ENCODE measurements around the gene RNF227. TPM values are rescaled to one million over a fixed set of nuclear protein-coding genes. Genes with fewer than 3 reads are reported as not detected.

Gene RNF227
- total RNA-seq, 1 donor from 2014 or later: 3.0 TPM

GRCh38 chr17:7886227-7887037 lies 29.7 kb downstream of the RNF227 start:
- Mint-ChIP-seq H3K4me3 (ENCODE audit: unreplicated experiment) (no peak overlapping the region), H3K27ac (ENCODE audit: unreplicated experiment) (no peak overlapping the region), H3K27me3 (ENCODE audit: unreplicated experiment) (no peaks in the 10 kb centered on the region), H3K9me3 (ENCODE audit: unreplicated experiment) (no peaks in the 10 kb centered on the region), H3K4me1 (ENCODE audit: unreplicated experiment) (peaks cover 3% of the 10 kb centered on the region), H3K36me3 (ENCODE audit: unreplicated experiment) (peaks cover 15% of the 10 kb centered on the region)
- TF ChIP-seq CTCF (IDR thresholded peaks at IDR 0.05): no peak
- no peak for DNase-seq (ENCODE audit: extremely low spot score, unreplicated experiment)

GRCh38 chr17:7885367-7886226 lies 30.5 kb downstream of the RNF227 start:
- peak overlapping the region; percentile 60 for H3K27ac Mint-ChIP-seq (ENCODE audit: unreplicated experiment)
- no peak for TF ChIP-seq CTCF (IDR thresholded peaks at IDR 0.05)
- no peak for DNase-seq (ENCODE audit: extremely low spot score, unreplicated experiment)
- peaks cover 3% of the 10 kb centered on the region for H3K4me1 Mint-ChIP-seq (ENCODE audit: unreplicated experiment)
- no peak overlapping the region for H3K4me3 Mint-ChIP-seq (ENCODE audit: unreplicated experiment)
- H3K27me3 Mint-ChIP-seq (ENCODE audit: unreplicated experiment): no peaks in the 10 kb centered on the region
- H3K9me3 Mint-ChIP-seq (ENCODE audit: unreplicated experiment): no peaks in the 10 kb centered on the region
- peaks cover 9% of the 10 kb centered on the region for H3K36me3 Mint-ChIP-seq (ENCODE audit: unreplicated experiment)

GRCh38 chr17:7884581-7885366 lies 31.3 kb downstream of the RNF227 start:
- peak overlapping the region; percentile 65 for H3K27ac Mint-ChIP-seq (ENCODE audit: unreplicated experiment)
- peaks cover 3% of the 10 kb centered on the region for H3K4me1 Mint-ChIP-seq (ENCODE audit: unreplicated experiment)
- no peaks in the 10 kb centered on the region for H3K9me3 Mint-ChIP-seq (ENCODE audit: unreplicated experiment)
- H3K27me3 Mint-ChIP-seq (ENCODE audit: unreplicated experiment): no peaks in the 10 kb centered on the region
- H3K4me3 Mint-ChIP-seq (ENCODE audit: unreplicated experiment): peak overlapping the region; percentile 73
- no peak for TF ChIP-seq CTCF (IDR thresholded peaks at IDR 0.05)
- peaks cover 5% of the 10 kb centered on the region for H3K36me3 Mint-ChIP-seq (ENCODE audit: unreplicated experiment)
- no peak for DNase-seq (ENCODE audit: extremely low spot score, unreplicated experiment)

GRCh38 chr17:7883781-7884386 lies 32.2 kb downstream of the RNF227 start:
- TF ChIP-seq CTCF (IDR thresholded peaks at IDR 0.05): no peak

More at GRCh38 chr17:7883781-7884386, 32.2 kb downstream of the RNF227 start:
- no peak for DNase-seq (ENCODE audit: extremely low spot score, unreplicated experiment)
- Mint-ChIP-seq H3K36me3 (ENCODE audit: unreplicated experiment) (no peaks in the 10 kb centered on the region), H3K27ac (ENCODE audit: unreplicated experiment) (no peak overlapping the region), H3K4me3 (ENCODE audit: unreplicated experiment) (no peak overlapping the region), H3K4me1 (ENCODE audit: unreplicated experiment) (peaks cover 3% of the 10 kb centered on the region), H3K27me3 (ENCODE audit: unreplicated experiment) (no peaks in the 10 kb centered on the region), H3K9me3 (ENCODE audit: unreplicated experiment) (no peaks in the 10 kb centered on the region)

All from osteocyte (in vitro differentiated cells).